Measurements from ENCODE around the gene POU4F1.

The POU4F1 gene

DNA sequence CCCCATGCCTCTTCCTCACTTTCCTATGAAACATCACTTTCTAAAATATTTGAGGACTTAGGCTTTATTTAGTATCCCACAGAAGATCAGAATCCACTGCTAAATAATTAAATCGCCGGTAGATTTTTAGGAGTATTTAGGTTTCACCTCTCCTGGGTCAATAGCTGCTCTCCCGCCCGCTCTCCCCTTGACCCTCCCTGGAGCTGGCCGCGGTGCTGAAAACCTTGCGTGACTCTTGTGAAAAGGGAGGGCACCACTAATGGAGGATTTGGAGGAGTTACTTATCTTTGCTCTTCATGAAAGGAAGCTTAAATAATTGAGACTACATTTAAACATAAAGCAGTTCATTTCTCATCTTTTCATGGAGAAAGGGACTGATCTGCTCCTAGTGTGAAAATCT, 14.1 kb downstream of the POU4F1 start:
- DNase-seq = no peak

DNA sequence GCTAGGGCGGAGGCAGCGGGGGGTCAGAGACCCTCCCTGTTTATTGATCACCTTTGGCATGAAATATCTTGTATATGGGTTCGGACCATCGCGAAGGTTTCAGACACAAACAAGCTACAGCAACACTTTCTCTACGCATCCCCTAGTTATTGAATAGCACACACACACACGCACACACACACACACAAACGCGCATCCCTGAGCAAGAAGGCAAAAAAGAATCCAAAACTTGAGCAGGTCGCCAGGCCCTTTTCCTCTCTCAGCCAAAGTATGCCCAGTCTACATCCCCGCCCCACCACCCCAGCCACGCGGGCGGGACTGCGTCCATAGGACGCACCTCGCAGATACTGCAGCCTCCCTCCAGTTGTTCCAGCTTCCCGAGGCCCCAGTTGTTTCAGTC, 16.0 kb downstream of the POU4F1 start:
- no peak for DNase-seq

DNA sequence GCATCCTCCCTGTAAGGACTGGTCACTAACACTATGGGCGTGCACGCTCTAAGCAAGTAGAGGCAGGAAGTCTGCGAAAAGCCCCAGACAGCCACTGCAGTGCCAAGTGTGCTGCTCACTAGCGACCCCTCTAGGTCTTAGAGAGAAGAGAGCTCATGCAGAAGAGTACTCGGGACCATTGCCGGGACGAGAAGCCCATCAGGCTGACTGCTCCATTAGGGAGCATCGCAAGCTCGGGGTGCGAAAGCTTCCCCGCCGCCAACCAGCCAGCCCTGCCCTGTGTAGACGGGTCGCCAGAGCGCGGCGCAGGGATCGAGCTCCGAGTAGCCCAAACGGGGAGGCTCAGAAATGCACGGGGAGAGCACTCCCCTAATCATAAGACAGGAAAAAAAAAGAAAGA, 16.6 kb downstream of the POU4F1 start:
- DNase-seq = no peak

- no peak for DNase-seq
Observed at GRCh38 chr13:78576261-78576660, 27.1 kb downstream of the POU4F1 start.

DNA sequence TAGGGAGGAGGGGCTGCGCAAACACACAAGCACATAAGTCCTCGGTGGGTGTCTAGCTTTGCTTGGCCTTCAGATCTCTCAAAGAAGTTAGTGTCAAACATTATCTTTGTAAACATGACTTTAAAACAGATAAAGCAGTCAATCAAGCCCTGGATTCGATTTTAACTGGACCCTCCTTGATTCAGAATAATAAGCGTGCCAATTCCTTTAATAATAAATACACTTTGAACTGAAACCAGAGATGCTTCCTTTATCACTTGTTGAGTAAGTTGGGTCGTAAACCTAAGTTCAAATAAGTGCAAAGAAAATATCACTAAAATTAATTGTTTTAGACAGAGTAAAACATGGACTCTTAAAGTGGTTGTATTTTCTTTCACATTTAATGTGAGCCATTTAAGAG, 30.9 kb downstream of the POU4F1 start:
- DNase-seq = no peak

- DNase-seq = no peak
Observed at GRCh38 chr13:78569029-78569428, 34.3 kb downstream of the POU4F1 start.

DNA sequence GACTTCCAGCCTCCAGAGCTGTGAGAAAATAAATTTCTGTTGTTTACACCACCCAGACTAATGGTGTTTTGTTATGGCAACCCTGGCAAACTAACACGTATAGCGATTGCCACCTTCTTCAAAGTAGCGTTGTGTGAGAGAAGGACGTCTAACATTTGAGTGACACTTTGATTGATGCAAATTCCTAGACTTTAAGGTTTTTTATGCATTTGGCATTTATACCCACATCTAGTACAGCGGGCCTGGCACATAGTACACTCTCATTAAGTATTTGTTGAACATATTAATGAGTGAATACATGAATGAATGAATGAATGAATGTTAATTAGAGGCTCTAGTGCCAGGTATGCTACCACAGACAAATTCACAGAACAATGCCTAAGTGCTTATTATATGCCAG, 36.7 kb downstream of the POU4F1 start:
- no peak for DNase-seq

DNA sequence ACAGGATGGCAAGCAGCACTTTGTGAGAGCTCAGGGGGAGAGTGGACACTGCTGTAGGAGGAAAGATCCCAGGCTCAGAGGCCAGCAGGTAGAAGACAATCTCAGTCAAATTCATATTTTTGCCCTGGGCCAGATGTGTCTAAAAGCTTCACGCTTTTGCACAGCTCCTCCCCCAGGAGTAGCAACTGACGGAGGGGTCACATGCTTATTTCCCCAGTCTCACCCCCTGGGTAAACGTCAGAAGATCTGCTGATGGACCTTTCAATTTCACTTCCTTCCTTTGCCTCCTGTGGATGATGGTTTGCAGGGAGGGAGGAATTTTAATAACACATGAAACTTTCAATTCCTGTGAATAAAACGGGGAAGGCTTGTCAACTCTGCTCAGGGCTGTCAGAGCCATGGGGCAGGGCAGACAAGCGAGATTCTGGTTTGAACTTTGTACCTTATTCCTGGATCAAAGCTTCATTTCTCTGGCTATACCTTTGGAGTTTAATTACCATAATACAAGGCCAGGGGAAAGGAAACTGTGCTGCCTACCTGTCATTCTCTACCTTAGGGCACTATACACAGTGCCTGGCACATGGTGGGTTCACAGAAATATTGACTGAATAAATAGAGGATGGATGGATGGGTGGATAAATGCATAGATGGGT, 41.0 kb downstream of the POU4F1 start:
- no peak for DNase-seq

Measured in SHP77 (cell line).